EH (cell line): Measurements from ENCODE around the gene FIGLA.
"Not testable (repeated sequence)": the region's sequence is repeated elsewhere in the genome, so short reads cannot be mapped to it uniquely, and the experiment has no call there.

Experiments used
- DNase-seq: peaks from one replicate; pipeline ENCODE4 v3.0.0-alpha.2; 2015; ENCODE audit warnings: low read depth

The FIGLA gene

DNA sequence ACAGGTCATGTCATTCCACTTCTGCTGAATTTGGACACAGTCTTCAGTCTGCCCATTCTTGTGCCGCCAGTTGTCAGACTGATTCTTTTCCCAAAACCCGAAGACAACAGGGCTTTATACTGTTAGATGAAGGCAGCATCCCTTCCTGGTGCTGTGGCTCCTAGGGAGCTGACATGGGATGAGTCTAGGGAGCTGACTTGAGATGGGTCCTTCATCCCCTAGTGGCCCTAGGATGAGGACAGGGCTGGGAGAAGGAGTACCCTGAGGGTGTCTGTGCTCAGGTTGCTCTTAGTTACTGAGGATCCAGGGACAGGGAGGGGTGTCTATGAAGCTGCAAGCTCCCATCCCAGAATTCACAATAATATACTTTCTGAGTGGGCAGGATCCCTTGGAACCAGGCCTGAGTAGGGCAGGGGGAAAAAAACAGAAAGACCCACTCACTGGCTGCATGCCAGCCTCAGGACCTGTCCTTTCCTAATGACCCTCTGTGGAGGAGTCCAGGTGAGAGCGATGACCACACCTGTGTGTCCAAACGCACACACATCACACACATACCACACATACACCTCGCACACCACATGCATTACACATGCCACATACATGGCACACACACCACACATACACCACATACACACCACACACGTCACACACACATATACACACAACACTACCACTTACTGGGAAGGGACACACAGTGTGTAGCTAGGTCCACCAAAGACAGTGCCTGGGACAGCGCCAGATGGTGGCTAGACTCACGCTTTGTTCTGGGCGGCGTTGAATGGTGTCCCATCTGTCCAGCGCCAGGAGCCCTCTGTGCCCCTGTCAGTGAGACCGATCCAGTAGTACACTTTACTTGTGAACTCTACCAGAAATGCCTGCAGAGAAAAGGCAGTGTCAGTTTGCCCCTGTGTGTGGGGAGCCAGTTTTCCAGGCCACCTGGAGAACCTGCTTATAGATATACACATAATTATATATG is 18.8 kb upstream of the FIGLA start:
- DNase-seq: no peak

GRCh38 chr2:70807828-70808118 is 17.3 kb upstream of the FIGLA start:
- DNase-seq: no peak

GRCh38 chr2:70807102-70807827 is 16.8 kb upstream of the FIGLA start:
- DNase-seq: no peak

DNA sequence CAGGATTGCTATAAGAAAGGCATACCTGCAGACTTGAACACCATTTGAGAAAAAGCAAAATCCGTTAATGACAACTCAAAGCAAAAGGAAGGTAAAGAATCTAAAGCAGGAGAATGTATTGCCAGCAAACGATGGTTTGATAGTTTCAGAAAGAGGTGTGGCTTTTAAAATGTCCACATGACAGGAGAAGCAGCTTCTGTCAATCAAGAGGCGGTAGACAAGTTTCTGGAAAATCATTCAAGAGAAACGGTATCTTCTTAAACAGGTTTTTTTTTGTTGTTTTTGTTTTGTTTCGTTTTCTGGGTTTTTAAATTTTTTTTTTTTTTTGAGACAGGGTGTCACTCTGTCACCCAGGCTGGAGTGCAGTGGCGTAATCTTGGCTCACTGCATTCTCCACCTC is 16.2 kb upstream of the FIGLA start:
- no peak for DNase-seq

GRCh38 chr2:70806013-70806412 is 15.6 kb upstream of the FIGLA start:
- no peak for DNase-seq

DNA sequence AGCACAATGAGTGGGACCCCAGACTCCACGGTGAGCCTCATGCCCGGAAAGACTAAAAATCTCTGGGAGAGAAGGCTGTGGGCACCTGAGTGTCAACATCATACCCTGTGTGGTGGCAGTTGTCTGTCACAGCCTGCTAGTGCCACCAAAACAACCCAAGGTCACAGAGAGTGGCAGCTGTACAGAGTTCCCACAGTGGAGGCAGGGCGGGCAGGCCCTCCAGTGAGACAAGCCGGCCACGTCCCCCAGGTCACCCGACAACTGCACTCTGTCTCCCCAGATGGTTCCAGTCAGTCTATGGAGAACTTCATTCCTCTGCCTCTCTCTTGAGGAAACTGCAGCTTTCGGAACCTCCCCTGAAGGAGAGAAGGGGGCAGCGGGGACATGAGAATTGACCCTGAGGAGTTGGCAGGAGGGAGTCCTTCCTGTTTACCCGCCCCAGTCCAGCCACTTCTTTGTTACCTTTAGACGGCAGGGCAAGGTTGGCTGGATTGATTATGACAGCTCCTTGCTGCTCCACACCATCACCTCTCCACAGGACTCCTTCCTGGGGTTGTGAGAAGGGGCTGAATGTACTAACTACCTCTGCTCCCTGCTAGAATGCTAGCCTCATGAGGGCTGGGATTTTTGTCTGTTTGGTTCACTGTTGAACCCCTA is 11.3 kb upstream of the FIGLA start:
- DNase-seq: no peak

- no peak for DNase-seq
Observed at GRCh38 chr2:70799706-70800105, 9.3 kb upstream of the FIGLA start.

DNA sequence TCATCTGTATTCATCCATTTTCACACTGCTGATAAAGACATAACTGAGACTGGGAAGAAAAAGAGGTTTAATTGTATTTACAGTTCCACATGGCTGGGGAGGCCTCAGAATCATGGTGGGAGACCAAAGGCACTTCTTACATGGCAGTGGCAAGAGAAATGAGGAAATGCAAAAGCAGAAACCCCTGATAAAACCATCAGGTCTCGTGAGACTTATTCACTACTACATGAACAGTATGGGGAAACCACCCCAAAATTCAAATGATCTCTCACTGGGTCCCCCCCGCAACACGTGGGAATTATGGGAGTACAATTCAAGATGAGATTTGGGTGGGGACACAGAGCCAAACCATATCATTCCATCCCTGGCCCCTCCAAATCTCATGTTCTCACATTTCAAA is 7.6 kb upstream of the FIGLA start:
- not testable (repeated sequence) for DNase-seq

DNA sequence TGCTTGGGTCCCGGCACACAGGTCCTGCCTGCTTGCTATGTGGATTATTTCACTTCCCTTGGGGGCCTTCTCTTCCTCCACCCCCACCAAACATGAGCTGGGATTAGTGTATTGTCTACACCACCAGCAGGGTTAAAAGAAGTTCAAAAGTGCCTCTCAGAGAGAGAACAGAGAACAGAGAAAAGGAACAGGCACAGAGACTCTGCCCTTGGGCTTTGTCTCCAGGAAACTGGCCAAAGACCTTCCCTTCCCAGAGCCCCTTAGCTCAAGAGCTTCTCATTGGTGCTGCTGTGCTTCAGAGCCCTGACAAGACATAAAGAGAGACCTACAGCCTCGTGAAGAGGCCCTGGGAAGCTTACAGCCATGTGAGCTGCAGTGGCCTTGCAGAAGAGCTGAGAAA is 7.1 kb upstream of the FIGLA start:
- DNase-seq: no peak

DNA sequence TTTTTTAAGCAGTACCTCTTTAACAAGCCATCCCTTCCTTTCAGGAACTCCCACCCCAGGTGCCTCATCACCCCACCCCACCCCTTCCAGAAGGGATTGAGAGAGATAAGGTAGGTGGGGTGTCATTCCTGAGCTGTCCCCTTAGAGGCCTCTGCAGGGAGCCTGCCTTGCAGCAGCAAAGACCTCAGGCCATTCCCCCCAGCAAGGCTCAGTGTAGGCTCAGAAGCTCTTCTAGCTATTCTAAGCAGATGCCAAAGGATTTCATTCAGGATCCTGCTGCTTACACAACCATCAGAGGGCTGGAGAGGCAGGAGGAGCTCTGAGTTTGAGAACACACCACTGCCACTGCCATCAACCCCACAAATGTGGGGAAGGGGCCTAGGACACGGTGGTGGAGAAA is 5.8 kb upstream of the FIGLA start:
- DNase-seq: no peak

DNA sequence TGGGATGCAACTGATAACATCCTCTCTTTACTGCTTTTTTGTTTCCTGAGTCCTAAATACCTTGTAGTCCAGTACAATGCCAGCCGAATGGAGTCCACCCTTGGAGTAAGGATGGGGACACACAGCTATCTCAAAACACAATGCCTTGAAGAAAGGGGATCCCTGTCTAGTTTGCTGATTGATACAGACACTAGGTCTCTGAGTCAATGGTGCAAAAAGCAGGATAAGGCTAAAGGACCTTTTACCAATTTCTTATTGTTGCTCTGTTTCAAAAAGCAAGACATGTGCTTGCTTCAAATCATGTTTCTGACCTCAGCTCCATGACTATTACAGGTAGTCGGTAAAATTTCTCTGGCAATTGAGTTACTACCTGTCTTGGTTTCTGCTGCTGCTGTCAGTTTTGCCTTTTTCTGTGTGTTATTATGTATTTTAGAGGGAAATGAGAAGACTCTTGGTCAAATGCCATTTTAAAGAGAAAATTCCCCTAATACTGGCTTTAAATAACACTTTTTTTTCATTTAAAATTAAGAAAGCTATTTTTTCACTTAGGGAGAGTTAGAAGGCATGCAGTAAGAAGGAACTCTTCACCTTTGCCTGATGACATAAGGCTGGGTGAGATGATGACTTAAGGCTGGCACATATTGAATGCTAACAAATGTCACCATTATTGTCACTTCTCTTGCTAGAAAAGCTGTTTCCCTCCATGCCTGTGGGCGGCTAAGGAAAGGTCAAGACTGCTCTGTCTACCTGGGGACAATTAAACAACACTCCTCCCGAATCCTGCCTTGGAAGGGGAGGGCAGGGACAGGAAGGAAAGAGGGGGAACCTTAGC is 4.9 kb upstream of the FIGLA start:
- no peak for DNase-seq

- DNase-seq: no peak
Observed at GRCh38 chr2:70793450-70793849, 3.0 kb upstream of the FIGLA start.

DNA sequence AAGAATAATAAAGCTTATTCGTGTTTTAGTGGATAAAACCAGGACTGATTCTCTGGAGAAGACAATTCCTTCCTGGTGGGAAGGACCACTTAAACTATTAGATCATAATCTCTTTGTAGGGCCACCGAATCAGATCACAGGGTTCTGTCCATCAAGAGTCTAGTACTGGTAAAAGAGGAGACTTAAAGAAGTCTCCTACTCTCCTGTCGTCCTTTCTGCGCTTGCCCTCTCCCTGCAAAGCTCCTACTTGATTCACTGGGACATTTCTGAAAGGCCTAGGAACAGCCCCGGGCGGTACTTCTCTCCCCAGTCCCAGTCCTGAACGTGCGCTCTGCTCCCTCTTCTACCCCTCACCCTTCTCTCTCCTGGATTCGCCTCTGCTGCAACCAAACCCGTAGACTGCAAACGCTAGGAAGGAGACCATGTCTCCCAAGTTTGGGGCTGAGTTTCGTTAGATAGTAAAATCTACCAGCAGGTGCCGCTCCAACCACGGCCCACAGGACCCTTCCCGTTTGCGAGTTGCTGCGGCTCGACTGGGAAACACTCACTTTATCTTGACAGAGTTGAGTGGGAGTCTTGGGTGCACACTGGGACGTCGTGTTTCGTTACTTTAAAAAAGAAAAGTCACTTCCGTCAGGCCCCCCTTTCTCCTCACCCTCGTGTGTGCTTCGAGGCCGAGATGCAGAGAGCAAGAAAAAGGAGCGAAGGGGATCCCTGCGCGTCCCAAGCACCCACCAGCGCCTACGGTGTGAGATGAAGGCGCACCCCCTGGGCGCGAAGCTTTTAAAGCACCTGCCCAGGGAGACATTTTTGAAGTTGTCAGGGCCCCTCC is 923 bp downstream of the FIGLA start:
- DNase-seq: peak; percentile 59

DNA sequence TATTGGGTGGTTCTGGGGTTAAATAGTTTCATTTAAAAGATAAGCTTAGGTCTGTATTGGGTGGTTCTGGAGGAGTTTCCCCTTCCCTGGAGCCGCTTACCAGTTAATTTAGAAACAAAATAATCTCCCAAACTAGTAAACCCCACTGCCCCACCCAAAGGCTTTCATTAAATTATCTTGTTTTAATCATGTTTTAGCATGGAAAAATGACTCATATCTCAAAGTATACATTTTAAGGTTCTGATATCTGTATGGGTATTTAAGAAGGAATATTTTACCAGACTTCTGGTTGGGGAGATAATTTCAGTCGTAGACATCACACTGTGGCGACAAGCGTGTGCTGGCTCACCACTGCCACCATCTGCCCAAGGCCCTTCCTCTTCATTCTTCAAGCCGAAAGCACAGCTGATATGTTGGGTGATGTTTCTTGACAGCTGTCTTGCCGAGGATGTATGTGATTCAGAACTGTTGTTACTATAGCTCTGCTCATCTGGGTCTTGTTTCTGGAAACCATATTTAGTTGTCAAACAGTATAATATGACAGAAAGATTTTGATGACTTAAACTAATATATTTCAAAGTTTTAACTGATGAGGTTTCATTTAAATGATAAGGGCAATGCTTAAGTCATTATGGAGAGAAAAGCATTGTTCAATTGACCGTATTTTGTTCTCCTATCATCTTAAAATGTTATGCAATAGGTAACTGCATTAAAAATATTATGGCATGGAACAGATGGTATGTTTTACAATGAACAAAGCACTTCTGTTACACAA is 5.1 kb downstream of the FIGLA start:
- peak; percentile 48 for DNase-seq

DNA sequence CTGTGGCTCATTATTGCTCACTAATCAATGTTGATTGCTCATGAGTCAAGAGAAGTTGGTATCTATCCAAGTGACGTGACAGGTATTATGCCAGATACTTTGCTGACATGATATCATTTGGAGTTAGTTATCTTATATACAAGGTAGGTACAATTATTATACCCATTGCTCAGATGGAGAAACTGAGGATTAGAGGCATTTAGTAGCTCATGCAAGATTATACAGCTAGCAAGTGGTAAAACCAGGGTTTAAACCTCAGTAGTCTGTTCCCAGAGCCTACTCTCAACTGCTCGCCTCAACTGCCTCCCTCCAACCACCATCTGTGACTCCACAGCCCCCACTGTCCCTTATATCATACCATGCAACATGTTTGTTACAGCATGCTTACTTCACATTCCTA is 6.1 kb downstream of the FIGLA start:
- DNase-seq: no peak

GRCh38 chr2:70779911-70780545 is 10.4 kb downstream of the FIGLA start:
- DNase-seq: peak; percentile 44

DNA sequence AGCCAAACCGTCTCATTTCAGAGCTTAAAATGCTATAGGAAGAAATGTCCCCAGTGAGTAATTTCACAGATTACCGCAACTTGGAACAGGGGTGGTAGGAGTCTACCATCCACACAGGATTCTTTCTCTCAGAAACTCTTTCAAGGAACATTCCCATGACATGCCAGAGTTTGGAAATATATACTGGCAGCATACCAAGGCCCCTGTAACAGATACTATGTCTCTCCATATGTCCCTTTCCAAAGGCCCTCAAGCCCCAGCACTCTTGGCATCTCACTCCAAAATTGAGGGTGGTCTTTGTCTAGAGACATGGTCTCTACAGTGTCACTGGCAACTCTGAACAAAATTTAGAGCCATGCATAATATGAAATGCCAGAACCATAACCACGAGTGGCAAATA is 11.0 kb downstream of the FIGLA start:
- no peak for DNase-seq

DNA sequence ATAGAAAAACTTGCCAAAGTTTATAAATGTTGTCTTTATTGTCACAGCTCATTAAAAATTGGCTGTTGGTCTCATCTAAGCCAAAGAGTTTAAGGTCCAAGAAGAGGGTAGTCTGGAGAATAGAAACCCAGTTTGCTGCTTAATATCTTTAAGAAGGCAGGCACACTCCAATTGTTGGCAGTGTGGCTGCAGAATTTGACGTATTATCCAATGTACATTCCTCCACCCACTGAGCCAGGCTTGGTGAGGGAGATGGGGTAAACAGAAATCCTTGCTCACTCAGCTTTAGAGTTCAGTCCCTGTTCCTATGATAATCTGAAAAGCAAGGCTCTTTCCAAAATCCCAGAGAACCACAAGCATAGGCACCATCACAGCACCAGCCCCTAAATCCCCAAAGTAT is 11.8 kb downstream of the FIGLA start:
- DNase-seq: no peak

DNA sequence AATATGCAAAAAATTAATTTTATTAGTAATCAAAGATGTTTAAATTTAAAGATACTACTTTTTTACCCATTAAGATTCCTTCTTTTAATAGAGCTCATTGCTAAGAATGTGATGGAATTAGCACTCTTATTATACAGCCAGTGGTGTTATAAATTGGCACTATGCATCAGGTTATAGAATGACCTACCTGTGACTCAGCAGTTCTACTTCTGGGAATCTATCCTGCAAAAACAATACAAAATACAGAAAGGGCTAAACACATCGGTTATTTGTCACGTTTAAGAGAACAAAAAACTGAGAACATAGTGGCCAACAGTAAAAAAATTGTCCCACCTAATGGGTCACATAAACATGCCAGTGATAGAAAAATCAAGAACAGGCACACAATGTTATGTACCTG is 13.0 kb downstream of the FIGLA start:
- DNase-seq: no peak

DNA sequence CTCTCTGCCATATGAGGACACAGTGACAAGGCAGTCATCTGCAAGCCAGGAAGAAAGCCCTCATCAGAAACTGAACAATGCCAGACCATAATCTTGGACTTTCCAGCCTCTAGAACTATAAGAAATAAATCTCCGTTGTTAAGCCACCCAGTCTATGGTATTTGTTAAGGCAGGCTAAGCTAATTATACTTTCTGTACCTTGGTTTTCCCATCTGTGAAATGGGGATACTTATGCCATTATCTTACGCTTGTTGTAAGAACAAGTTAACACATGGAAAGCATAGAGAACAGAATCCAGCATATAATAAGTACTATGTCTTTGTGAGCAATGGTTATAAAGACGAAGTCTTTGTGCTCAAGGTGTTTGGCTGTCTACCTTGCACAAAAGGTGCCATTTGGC is 14.2 kb downstream of the FIGLA start:
- DNase-seq: no peak
